ENCODE results near the gene SMIM33. TPM values are rescaled to one million over a fixed set of nuclear protein-coding genes. Genes with fewer than 3 reads are reported as not detected.
A peak's percentile ranks its signal among the peaks of the same experiment; 100 is the strongest.
"Not testable (repeated sequence)": the region's sequence is repeated elsewhere in the genome, so short reads cannot be mapped to it uniquely, and the experiment has no call there.

SMIM33 gene
- total and polyA plus RNA-seq, 10 of the 15 experiments (the other 5 are each of a cell fraction or from before 2014, with no cell fraction given) = 0.03 to 0.25 (median 0.07) TPM; not detected in 4

- TF ChIP-seq, protein P1, sequence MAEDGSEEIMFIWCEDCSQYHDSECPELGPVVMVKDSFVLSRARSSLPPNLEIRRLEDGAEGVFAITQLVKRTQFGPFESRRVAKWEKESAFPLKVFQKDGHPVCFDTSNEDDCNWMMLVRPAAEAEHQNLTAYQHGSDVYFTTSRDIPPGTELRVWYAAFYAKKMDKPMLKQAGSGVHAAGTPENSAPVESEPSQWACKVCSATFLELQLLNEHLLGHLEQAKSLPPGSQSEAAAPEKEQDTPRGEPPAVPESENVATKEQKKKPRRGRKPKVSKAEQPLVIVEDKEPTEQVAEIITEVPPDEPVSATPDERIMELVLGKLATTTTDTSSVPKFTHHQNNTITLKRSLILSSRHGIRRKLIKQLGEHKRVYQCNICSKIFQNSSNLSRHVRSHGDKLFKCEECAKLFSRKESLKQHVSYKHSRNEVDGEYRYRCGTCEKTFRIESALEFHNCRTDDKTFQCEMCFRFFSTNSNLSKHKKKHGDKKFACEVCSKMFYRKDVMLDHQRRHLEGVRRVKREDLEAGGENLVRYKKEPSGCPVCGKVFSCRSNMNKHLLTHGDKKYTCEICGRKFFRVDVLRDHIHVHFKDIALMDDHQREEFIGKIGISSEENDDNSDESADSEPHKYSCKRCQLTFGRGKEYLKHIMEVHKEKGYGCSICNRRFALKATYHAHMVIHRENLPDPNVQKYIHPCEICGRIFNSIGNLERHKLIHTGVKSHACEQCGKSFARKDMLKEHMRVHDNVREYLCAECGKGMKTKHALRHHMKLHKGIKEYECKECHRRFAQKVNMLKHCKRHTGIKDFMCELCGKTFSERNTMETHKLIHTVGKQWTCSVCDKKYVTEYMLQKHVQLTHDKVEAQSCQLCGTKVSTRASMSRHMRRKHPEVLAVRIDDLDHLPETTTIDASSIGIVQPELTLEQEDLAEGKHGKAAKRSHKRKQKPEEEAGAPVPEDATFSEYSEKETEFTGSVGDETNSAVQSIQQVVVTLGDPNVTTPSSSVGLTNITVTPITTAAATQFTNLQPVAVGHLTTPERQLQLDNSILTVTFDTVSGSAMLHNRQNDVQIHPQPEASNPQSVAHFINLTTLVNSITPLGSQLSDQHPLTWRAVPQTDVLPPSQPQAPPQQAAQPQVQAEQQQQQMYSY (CRISPR knock-in tag; IDR thresholded peaks at IDR 0.05) = no peak
- no peak for TF ChIP-seq CBFB (IDR thresholded peaks at IDR 0.05; ENCODE audit: low read depth)
- TF ChIP-seq NR2C1 (IDR thresholded peaks at IDR 0.05) = peak; percentile 68
- TF ChIP-seq HDAC6 (IDR thresholded peaks at IDR 0.05; ENCODE audit: unreplicated experiment) = no peak
Observed at GRCh38 chr5:139439013-139439903, 31.5 kb upstream of the SMIM33 start, which contains the start of gene DNAJC18 (continued).

- FAIRE-seq; BruUV-seq (replicated peaks); H3K36me3 ChIP-seq (ENCODE audit: control insufficient read depth in 2 of 2, insufficient read depth in 2 of 2, low read length in 1 of 2); ATAC-seq; in situ Hi-C loops (cut with MboI); intact Hi-C loops (cut with micrococcal nuclease; ENCODE audit: unreplicated experiment); H2AFZ ChIP-seq (ENCODE audit: control insufficient read depth, low read depth, low read length); H3K4me2 ChIP-seq (ENCODE audit: control insufficient read depth, insufficient read depth); H3K4me3 ChIP-seq; H3K27me3 ChIP-seq (replicated peaks in 1 of 2; ENCODE audit: control insufficient read depth in 2 of 2, insufficient read depth in 2 of 2, low read length in 1 of 2); H3K79me2 ChIP-seq (ENCODE audit: control insufficient read depth, insufficient read depth, low read length); H3K9me3 ChIP-seq (replicated peaks; ENCODE audit: control insufficient read depth, insufficient read depth, low read length); H4K20me1 ChIP-seq (ENCODE audit: control insufficient read depth, insufficient read depth); H3K27ac ChIP-seq (ENCODE audit: control insufficient read depth, insufficient read depth); H3K9ac ChIP-seq (ENCODE audit: control insufficient read depth, insufficient read depth, low read length); DNase-seq (ENCODE audit: low read depth, low spot score): not testable (repeated sequence)
- POLR2A ChIA-PET = interaction anchor here (1.1 to 5.7 kb wide), 4 partner anchors 9 to 191 kb away, joined by 4 to 53 read pairs (median 18); no protein-coding TSS in a partner anchor
- 94% methylated on average over 17 of the region's 17 CpGs for WGBS (ENCODE audit: insufficient coverage, insufficient replicate concordance, low lambda C conversion rate, missing lambda C conversion rate)
- RAD21 ChIA-PET (ENCODE audit: unreplicated experiment) = interaction anchor here (4.9 to 5.4 kb wide), 2 partner anchors 19 to 72 kb away, joined by 47 to 59 read pairs; no protein-coding TSS in a partner anchor
- CTCF ChIA-PET = interaction anchor here (0.7 to 2.3 kb wide), 5 partner anchors 16 to 57 kb away, joined by 3 to 8 read pairs (median 3); no protein-coding TSS in a partner anchor
- SMC1A ChIA-PET (ENCODE audit: uncharacterized antibody, unreplicated experiment) = interaction anchor here (1.1 to 8.2 kb wide), 4 partner anchors 7 to 72 kb away, joined by 3 to 86 read pairs (median 40); partner anchors contain the start of gene ECSCR
- H3K4me1 ChIP-seq (ENCODE audit: control insufficient read depth, insufficient read depth, low read length) = peaks cover 24% of the 10 kb centered on the region
Observed at GRCh38 chr5:139440416-139440815, 30.4 kb upstream of the SMIM33 start.

Data from GM12878 (cell line).